GM21723 (cell line): Measurements from ENCODE around the gene NDUFV1.
"Not testable (repeated sequence)": the region's sequence is repeated elsewhere in the genome, so short reads cannot be mapped to it uniquely, and the experiment has no call there.

ENCODE experiments used
- ATAC-seq: cut with Tn5 transposase; IDR thresholded peaks from one replicate; pipeline ENCODE4 v1.9.1; 2021; ENCODE audit warnings: mild to moderate bottlenecking, moderate library complexity; ENCODE audit not compliant: unreplicated experiment

Gene NDUFV1

GRCh38 chr11:67611165-67611564 is 4.4 kb downstream of the NDUFV1 start:
- no peak for ATAC-seq

GRCh38 chr11:67611704-67612587 is 5.2 kb downstream of the NDUFV1 start:
- ATAC-seq = no peak

- ATAC-seq = no peak
These were observed 6.0 kb downstream of the NDUFV1 start for GRCh38 chr11:67612751-67613150.

- ATAC-seq = no peak
These were observed 6.7 kb downstream of the NDUFV1 start for GRCh38 chr11:67613313-67613959.

- peak; percentile 75 for ATAC-seq
These were observed 7.4 kb downstream of the NDUFV1 start for GRCh38 chr11:67613960-67614715.

GRCh38 chr11:67614730-67615714 is 8.3 kb downstream of the NDUFV1 start:
- no peak for ATAC-seq

- no peak for ATAC-seq
These were observed 9.1 kb downstream of the NDUFV1 start for GRCh38 chr11:67615728-67616430.

GRCh38 chr11:67616431-67617242 is 9.9 kb downstream of the NDUFV1 start:
- no peak for ATAC-seq

- ATAC-seq = no peak
These were observed 10.7 kb downstream of the NDUFV1 start for GRCh38 chr11:67617243-67617953.

- not testable (repeated sequence) for ATAC-seq
These were observed 12.3 kb downstream of the NDUFV1 start for GRCh38 chr11:67618901-67619659.

GRCh38 chr11:67619683-67620618 is 13.2 kb downstream of the NDUFV1 start:
- not testable (repeated sequence) for ATAC-seq

- not testable (repeated sequence) for ATAC-seq
These were observed 13.9 kb downstream of the NDUFV1 start for GRCh38 chr11:67620621-67621020.

- ATAC-seq = not testable (repeated sequence)
These were observed 15.2 kb downstream of the NDUFV1 start for GRCh38 chr11:67621928-67622327.

GRCh38 chr11:67622905-67623304 is 16.2 kb downstream of the NDUFV1 start:
- not testable (repeated sequence) for ATAC-seq

GRCh38 chr11:67623795-67624194 is 17.1 kb downstream of the NDUFV1 start:
- not testable (repeated sequence) for ATAC-seq

- ATAC-seq = not testable (repeated sequence)
These were observed 19.5 kb downstream of the NDUFV1 start for GRCh38 chr11:67626131-67626833.
